AG04450 (cell line): Measurements from ENCODE around the gene CHRM5. TPM values are rescaled to one million over a fixed set of nuclear protein-coding genes. Genes with fewer than 3 reads are reported as not detected.

ENCODE experiments used
- CTCF ChIA-PET: fragments of 300-600, 350-600 bp; formaldehyde crosslinking; extraction: SDS; loops from one replicate; lab custom pipeline; 2022; ENCODE audit warnings: antibody characterized with exemption, inconsistent platforms; lab: Charles Lee
- POLR2A ChIA-PET: fragments of 350-600 bp; formaldehyde crosslinking; extraction: SDS; loops from one replicate; lab custom pipeline; 2021; ENCODE audit warnings: antibody characterized with exemption, inconsistent platforms; lab: Yijun Ruan, JAX
- DNase-seq: peaks from one replicate; pipeline ENCODE4 v3.0.0-alpha.2; 2011; ENCODE audit warnings: low read depth, low spot score
- H3K27ac ChIP-seq: one replicate; pipeline ENCODE4 v1.5.1; 2012; ENCODE audit warnings: low read depth, low read length, control low read depth
- H3K27me3 ChIP-seq: one replicate; pipeline ENCODE4 v1.6.0; 2012; ENCODE audit warnings: low read length; ENCODE audit not compliant: control insufficient read depth, insufficient read depth
- H3K4me3 ChIP-seq: 2 replicates; pipeline ENCODE4 v1.5.1; 2011; ENCODE audit warnings: mild to moderate bottlenecking, low read depth, low read length, control low read depth
- H3K9me3 ChIP-seq: 2 replicates; pipeline ENCODE4 v1.5.1; 2012; ENCODE audit warnings: low read length; ENCODE audit not compliant: control insufficient read depth, insufficient read depth
- polyA plus RNA-seq: library from polyadenylated mRNA; depleted of rRNA; stranded (reverse); fragments of >200 nt; gene quantifications from 2 replicates; pipeline ENCODE4 v1.2.3, GENCODE V29; 2011; rRNA removed
- TF ChIP-seq, protein P1 (sequence below): IDR thresholded peaks from 2 replicates; pipeline ENCODE4 v1.5.1; 2011; ENCODE audit warnings: low read depth, low read length, control low read depth, inconsistent platforms

The CHRM5 gene
- polyA plus RNA-seq, 1 experiment: 0.02 TPM

- ChIA-PET POLR2A (no interaction called here), CTCF (interaction anchor here (1.1 kb wide), 1 partner anchor 93 kb away, joined by 5 read pairs; the partner anchor contains the start of gene KATNBL1)
- TF ChIP-seq, protein P1, sequence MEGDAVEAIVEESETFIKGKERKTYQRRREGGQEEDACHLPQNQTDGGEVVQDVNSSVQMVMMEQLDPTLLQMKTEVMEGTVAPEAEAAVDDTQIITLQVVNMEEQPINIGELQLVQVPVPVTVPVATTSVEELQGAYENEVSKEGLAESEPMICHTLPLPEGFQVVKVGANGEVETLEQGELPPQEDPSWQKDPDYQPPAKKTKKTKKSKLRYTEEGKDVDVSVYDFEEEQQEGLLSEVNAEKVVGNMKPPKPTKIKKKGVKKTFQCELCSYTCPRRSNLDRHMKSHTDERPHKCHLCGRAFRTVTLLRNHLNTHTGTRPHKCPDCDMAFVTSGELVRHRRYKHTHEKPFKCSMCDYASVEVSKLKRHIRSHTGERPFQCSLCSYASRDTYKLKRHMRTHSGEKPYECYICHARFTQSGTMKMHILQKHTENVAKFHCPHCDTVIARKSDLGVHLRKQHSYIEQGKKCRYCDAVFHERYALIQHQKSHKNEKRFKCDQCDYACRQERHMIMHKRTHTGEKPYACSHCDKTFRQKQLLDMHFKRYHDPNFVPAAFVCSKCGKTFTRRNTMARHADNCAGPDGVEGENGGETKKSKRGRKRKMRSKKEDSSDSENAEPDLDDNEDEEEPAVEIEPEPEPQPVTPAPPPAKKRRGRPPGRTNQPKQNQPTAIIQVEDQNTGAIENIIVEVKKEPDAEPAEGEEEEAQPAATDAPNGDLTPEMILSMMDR: no peak
These were observed 148.3 kb downstream of the CHRM5 start for GRCh38 chr15:34116620-34117019.

More at GRCh38 chr15:34116620-34117019, 148.3 kb downstream of the CHRM5 start:
- no peaks in the 10 kb centered on the region for H3K9me3 ChIP-seq
- H3K4me3 ChIP-seq: no peak overlapping the region
- no peak overlapping the region for H3K27ac ChIP-seq
- no peak for DNase-seq
- no peaks in the 10 kb centered on the region for H3K27me3 ChIP-seq

Other genes starting within 250 kb of the CHRM5 start
- 20.6 and 22.2 TPM in 2 replicates for gene AVEN, start 70.7 kb downstream of the CHRM5 start, polyA plus RNA-seq
- 86.9 and 116 TPM in 2 replicates for gene EMC7, start 133.4 kb downstream of the CHRM5 start, polyA plus RNA-seq
- gene PGBD4, start 133.6 kb downstream of the CHRM5 start, polyA plus RNA-seq: 1.6 and 2.2 TPM in 2 replicates
- gene KATNBL1, start 241.6 kb downstream of the CHRM5 start, polyA plus RNA-seq: 25.2 and 46.6 TPM in 2 replicates